Stimulated activated CD8-positive, alpha-beta memory T cell treated with anti-CD3 and anti-CD28 coated beads, Interleukin-7, amount 100 ng/mL, for 48 hours (primary cell): ENCODE results near the gene PCDHGA12.
"Not testable (repeated sequence)": the region's sequence is repeated elsewhere in the genome, so short reads cannot be mapped to it uniquely, and the experiment has no call there.

Experiments
- DNase-seq, 2 donors: peaks; one replicate each; pipeline ENCODE4 v3.0.0-alpha.2; 2020; ENCODE audit warnings: low read depth in 1 of 2; ENCODE audit errors: extremely low read depth in 1 of 2

Gene PCDHGA12

GRCh38 chr5:141430332-141431113, at the start of gene PCDHGA12:
Gene PCDHGA12, plus strand, starts transcription at chr5:141430507. Its CDS starts 253 bp downstream, at chr5:141430760.
- no peak for DNase-seq

GRCh38 chr5:141382469-141383294, 47.6 kb upstream of the PCDHGA12 start, which contains the start of gene PCDHGA7:
Gene PCDHGA7, plus strand, starts transcription at chr5:141382742. Its CDS starts 158 bp downstream, at chr5:141382900.
- no peak for DNase-seq

- no peak for DNase-seq
Measured at GRCh38 chr5:141383345-141383744, 47.0 kb upstream of the PCDHGA12 start.

- DNase-seq: no peak
Measured at GRCh38 chr5:141384471-141385267, 45.6 kb upstream of the PCDHGA12 start.

GRCh38 chr5:141387557-141388311, 42.6 kb upstream of the PCDHGA12 start, which contains the start of gene PCDHGB4:
Gene PCDHGB4, plus strand, starts transcription at chr5:141387698. Its CDS starts 187 bp downstream, at chr5:141387885.
- not testable (repeated sequence) for DNase-seq

GRCh38 chr5:141388661-141389060, 41.6 kb upstream of the PCDHGA12 start:
- DNase-seq: no peak

- no peak for DNase-seq
Measured at GRCh38 chr5:141389153-141390042, 40.9 kb upstream of the PCDHGA12 start.

- DNase-seq: no peak
Measured at GRCh38 chr5:141392429-141393198, 37.7 kb upstream of the PCDHGA12 start, which contains the start of gene PCDHGA8. Gene PCDHGA8, plus strand, starts transcription at chr5:141392633. Its CDS starts 181 bp downstream, at chr5:141392814.

- no peak for DNase-seq
Measured at GRCh38 chr5:141393267-141393666, 37.0 kb upstream of the PCDHGA12 start.

GRCh38 chr5:141394401-141395187, 35.7 kb upstream of the PCDHGA12 start:
- DNase-seq: not testable (repeated sequence)

- not testable (repeated sequence) for DNase-seq
Measured at GRCh38 chr5:141397756-141398551, 32.4 kb upstream of the PCDHGA12 start, which contains the start of gene PCDHGB5. Gene PCDHGB5, plus strand, starts transcription at chr5:141397947. Its CDS starts 181 bp downstream, at chr5:141398128.

- DNase-seq: no peak
Measured at GRCh38 chr5:141398608-141399007, 31.7 kb upstream of the PCDHGA12 start.

GRCh38 chr5:141399555-141400258, 30.6 kb upstream of the PCDHGA12 start:
- no peak for DNase-seq

GRCh38 chr5:141402553-141403243, 27.6 kb upstream of the PCDHGA12 start, which contains the start of gene PCDHGA9:
Gene PCDHGA9, plus strand, starts transcription at chr5:141402778. Its CDS starts 175 bp downstream, at chr5:141402953.
- DNase-seq: no peak

- no peak for DNase-seq
Measured at GRCh38 chr5:141403387-141403786, 26.9 kb upstream of the PCDHGA12 start.
